Panc1 (cell line): ENCODE data around the gene TP53BP2.

ENCODE experiments used
- REST ChIP-seq, 2 experiments: IDR thresholded peaks; 2 replicates each; pipeline ENCODE4 v1.6.1; 2011 to 2012; ENCODE audit warnings: low read depth in 2 of 2, control low read depth in 1 of 2, low read length in 1 of 2, mild to moderate bottlenecking in 1 of 2, moderate library complexity in 1 of 2; ENCODE audit not compliant: insufficient read depth in 1 of 2
- SIN3A ChIP-seq: IDR thresholded peaks from 2 replicates; pipeline ENCODE4 v1.6.1; 2012; ENCODE audit warnings: low read depth, mild to moderate bottlenecking, low read length, moderate library complexity, borderline replicate concordance; ENCODE audit not compliant: insufficient read depth
- TF ChIP-seq, protein P1 (sequence below): fragments of 450-650 bp; IDR thresholded peaks from 2 replicates; pipeline ENCODE4 v1.5.1; 2017; ENCODE audit warnings: mild to moderate bottlenecking

GRCh38 chr1:223831755-223832636 lies 13.8 kb downstream of the TP53BP2 start:
- TF ChIP-seq REST (IDR thresholded peaks at IDR 0.05; ENCODE audit: insufficient read depth in 1 of 2, low read depth in 2 of 2, low read length in 1 of 2) (no peak), SIN3A (no peak)
- TF ChIP-seq, protein P1, sequence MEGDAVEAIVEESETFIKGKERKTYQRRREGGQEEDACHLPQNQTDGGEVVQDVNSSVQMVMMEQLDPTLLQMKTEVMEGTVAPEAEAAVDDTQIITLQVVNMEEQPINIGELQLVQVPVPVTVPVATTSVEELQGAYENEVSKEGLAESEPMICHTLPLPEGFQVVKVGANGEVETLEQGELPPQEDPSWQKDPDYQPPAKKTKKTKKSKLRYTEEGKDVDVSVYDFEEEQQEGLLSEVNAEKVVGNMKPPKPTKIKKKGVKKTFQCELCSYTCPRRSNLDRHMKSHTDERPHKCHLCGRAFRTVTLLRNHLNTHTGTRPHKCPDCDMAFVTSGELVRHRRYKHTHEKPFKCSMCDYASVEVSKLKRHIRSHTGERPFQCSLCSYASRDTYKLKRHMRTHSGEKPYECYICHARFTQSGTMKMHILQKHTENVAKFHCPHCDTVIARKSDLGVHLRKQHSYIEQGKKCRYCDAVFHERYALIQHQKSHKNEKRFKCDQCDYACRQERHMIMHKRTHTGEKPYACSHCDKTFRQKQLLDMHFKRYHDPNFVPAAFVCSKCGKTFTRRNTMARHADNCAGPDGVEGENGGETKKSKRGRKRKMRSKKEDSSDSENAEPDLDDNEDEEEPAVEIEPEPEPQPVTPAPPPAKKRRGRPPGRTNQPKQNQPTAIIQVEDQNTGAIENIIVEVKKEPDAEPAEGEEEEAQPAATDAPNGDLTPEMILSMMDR, result no peak; the same call in 1 of the 2 replicates
